ENCODE measurements around the gene PCNX2. TPM values are rescaled to one million over a fixed set of nuclear protein-coding genes. Genes with fewer than 3 reads are reported as not detected.
A peak's percentile ranks its signal among the peaks of the same experiment; 100 is the strongest.
"Not testable (repeated sequence)": the region's sequence is repeated elsewhere in the genome, so short reads cannot be mapped to it uniquely, and the experiment has no call there.

The PCNX2 gene
- total RNA-seq, 1 experiment from 2014 or later: 4.8 TPM

- in situ Hi-C loops (cut with HindIII; ENCODE audit: low pct_unique_long_range_greater_than_20kb, low sequenced_read_pairs): no loop called here
- no peak for DNase-seq (ENCODE audit: low read depth, low spot score)
Observed at GRCh38 chr1:233211106-233211505, 84.4 kb downstream of the PCNX2 start.

- in situ Hi-C loops (cut with HindIII; ENCODE audit: low pct_unique_long_range_greater_than_20kb, low sequenced_read_pairs): no loop called here
Observed at GRCh38 chr1:233209481-233209880, 86.0 kb downstream of the PCNX2 start.

GRCh38 chr1:233208687-233209086 is 86.8 kb downstream of the PCNX2 start:
- in situ Hi-C loops (cut with HindIII; ENCODE audit: low pct_unique_long_range_greater_than_20kb, low sequenced_read_pairs): no loop called here
- no peak for DNase-seq (ENCODE audit: low read depth, low spot score)

More at GRCh38 chr1:233209481-233209880, 86.0 kb downstream of the PCNX2 start:
- DNase-seq (ENCODE audit: low read depth, low spot score): no peak

- no peak for DNase-seq (ENCODE audit: low read depth, low spot score)
- in situ Hi-C loops (cut with HindIII; ENCODE audit: low pct_unique_long_range_greater_than_20kb, low sequenced_read_pairs): no loop called here
Observed at GRCh38 chr1:233197940-233198339, 97.6 kb downstream of the PCNX2 start.

- in situ Hi-C loops (cut with HindIII; ENCODE audit: low pct_unique_long_range_greater_than_20kb, low sequenced_read_pairs): no loop called here
- DNase-seq (ENCODE audit: low read depth, low spot score): no peak
Observed at GRCh38 chr1:233193741-233194140, 101.8 kb downstream of the PCNX2 start.

GRCh38 chr1:233190987-233191386 is 104.5 kb downstream of the PCNX2 start:
- no peak for DNase-seq (ENCODE audit: low read depth, low spot score)
- in situ Hi-C loops (cut with HindIII; ENCODE audit: low pct_unique_long_range_greater_than_20kb, low sequenced_read_pairs): no loop called here

GRCh38 chr1:233189526-233189925 is 106.0 kb downstream of the PCNX2 start:
- no peak for DNase-seq (ENCODE audit: low read depth, low spot score)
- in situ Hi-C loops (cut with HindIII; ENCODE audit: low pct_unique_long_range_greater_than_20kb, low sequenced_read_pairs): no loop called here

GRCh38 chr1:233188061-233188460 is 107.5 kb downstream of the PCNX2 start:
- DNase-seq (ENCODE audit: low read depth, low spot score): no peak
- in situ Hi-C loops (cut with HindIII; ENCODE audit: low pct_unique_long_range_greater_than_20kb, low sequenced_read_pairs): no loop called here

GRCh38 chr1:233183226-233184020 is 112.1 kb downstream of the PCNX2 start:
- DNase-seq (ENCODE audit: low read depth, low spot score): no peak
- in situ Hi-C loops (cut with HindIII; ENCODE audit: low pct_unique_long_range_greater_than_20kb, low sequenced_read_pairs): no loop called here

- DNase-seq (ENCODE audit: low read depth, low spot score): no peak
- in situ Hi-C loops (cut with HindIII; ENCODE audit: low pct_unique_long_range_greater_than_20kb, low sequenced_read_pairs): no loop called here
Observed at GRCh38 chr1:233182587-233182986, 112.9 kb downstream of the PCNX2 start.

- no peak for DNase-seq (ENCODE audit: low read depth, low spot score)
- in situ Hi-C loops (cut with HindIII; ENCODE audit: low pct_unique_long_range_greater_than_20kb, low sequenced_read_pairs): no loop called here
Observed at GRCh38 chr1:233180641-233181364, 114.7 kb downstream of the PCNX2 start.

GRCh38 chr1:233179638-233180037 is 115.9 kb downstream of the PCNX2 start:
- in situ Hi-C loops (cut with HindIII; ENCODE audit: low pct_unique_long_range_greater_than_20kb, low sequenced_read_pairs): not testable (repeated sequence)

GRCh38 chr1:233172201-233172600 is 123.3 kb downstream of the PCNX2 start:
- in situ Hi-C loops (cut with HindIII; ENCODE audit: low pct_unique_long_range_greater_than_20kb, low sequenced_read_pairs): no loop called here
- DNase-seq (ENCODE audit: low read depth, low spot score): peak; percentile 77

More at GRCh38 chr1:233179638-233180037, 115.9 kb downstream of the PCNX2 start:
- DNase-seq (ENCODE audit: low read depth, low spot score): not testable (repeated sequence)

- in situ Hi-C loops (cut with HindIII; ENCODE audit: low pct_unique_long_range_greater_than_20kb, low sequenced_read_pairs): no loop called here
Observed at GRCh38 chr1:233170741-233171140, 124.8 kb downstream of the PCNX2 start.

GRCh38 chr1:233168384-233168783 is 127.1 kb downstream of the PCNX2 start:
- in situ Hi-C loops (cut with HindIII; ENCODE audit: low pct_unique_long_range_greater_than_20kb, low sequenced_read_pairs): no loop called here

More at GRCh38 chr1:233170741-233171140, 124.8 kb downstream of the PCNX2 start:
- DNase-seq (ENCODE audit: low read depth, low spot score): no peak

GRCh38 chr1:233166896-233167295 is 128.6 kb downstream of the PCNX2 start:
- DNase-seq (ENCODE audit: low read depth, low spot score): no peak
- in situ Hi-C loops (cut with HindIII; ENCODE audit: low pct_unique_long_range_greater_than_20kb, low sequenced_read_pairs): no loop called here

More at GRCh38 chr1:233168384-233168783, 127.1 kb downstream of the PCNX2 start:
- DNase-seq (ENCODE audit: low read depth, low spot score): no peak

GRCh38 chr1:233163696-233164095 is 131.8 kb downstream of the PCNX2 start:
- DNase-seq (ENCODE audit: low read depth, low spot score): no peak
- in situ Hi-C loops (cut with HindIII; ENCODE audit: low pct_unique_long_range_greater_than_20kb, low sequenced_read_pairs): no loop called here

GRCh38 chr1:233158322-233158721 is 137.2 kb downstream of the PCNX2 start:
- no peak for DNase-seq (ENCODE audit: low read depth, low spot score)
- in situ Hi-C loops (cut with HindIII; ENCODE audit: low pct_unique_long_range_greater_than_20kb, low sequenced_read_pairs): no loop called here

GRCh38 chr1:233157245-233157644 is 138.3 kb downstream of the PCNX2 start:
- DNase-seq (ENCODE audit: low read depth, low spot score): no peak
- in situ Hi-C loops (cut with HindIII; ENCODE audit: low pct_unique_long_range_greater_than_20kb, low sequenced_read_pairs): no loop called here
